Brain microvascular endothelial cell (primary cell): Measurements from ENCODE around the gene ZNF709.
"Not testable (repeated sequence)": the region's sequence is repeated elsewhere in the genome, so short reads cannot be mapped to it uniquely, and the experiment has no call there.

ENCODE experiments used
- DNase-seq: peaks from one replicate; pipeline ENCODE4 v3.0.0-alpha.2; 2020
- H3K27ac ChIP-seq: fragments of 250-450 bp; sonication (Bioruptor Pico); 2 replicates; pipeline ENCODE4 v1.5.1; 2020; ENCODE audit warnings: mild to moderate bottlenecking, moderate library complexity
- H3K27me3 ChIP-seq: fragments of 250-450 bp; sonication (Bioruptor Pico); replicated peaks from 2 replicates; pipeline ENCODE4 v1.5.1; 2020; ENCODE audit warnings: mild to moderate bottlenecking
- H3K36me3 ChIP-seq: fragments of 250-450 bp; sonication (Bioruptor Pico); replicated peaks from 2 replicates; pipeline ENCODE4 v1.5.1; 2020; ENCODE audit warnings: mild to moderate bottlenecking
- H3K4me3 ChIP-seq: 2 replicates; pipeline ENCODE4 v1.5.1; 2011; ENCODE audit warnings: low read depth, mild to moderate bottlenecking, control low read depth, low read length, moderate library complexity
- in situ Hi-C: cut with HindIII; loops from 2 replicates; pipeline ENCODE4 v1.10.0; 2017; ENCODE audit warnings: low sequenced_read_pairs, low pct_ligation_motif_present
- TF ChIP-seq, protein P1 (sequence below): IDR thresholded peaks from 2 replicates; pipeline ENCODE4 v1.5.1; 2011; ENCODE audit warnings: low read depth, mild to moderate bottlenecking, moderate library complexity, low read length, control low read depth, inconsistent platforms; ENCODE audit errors: missing control alignments

Gene ZNF709

DNA sequence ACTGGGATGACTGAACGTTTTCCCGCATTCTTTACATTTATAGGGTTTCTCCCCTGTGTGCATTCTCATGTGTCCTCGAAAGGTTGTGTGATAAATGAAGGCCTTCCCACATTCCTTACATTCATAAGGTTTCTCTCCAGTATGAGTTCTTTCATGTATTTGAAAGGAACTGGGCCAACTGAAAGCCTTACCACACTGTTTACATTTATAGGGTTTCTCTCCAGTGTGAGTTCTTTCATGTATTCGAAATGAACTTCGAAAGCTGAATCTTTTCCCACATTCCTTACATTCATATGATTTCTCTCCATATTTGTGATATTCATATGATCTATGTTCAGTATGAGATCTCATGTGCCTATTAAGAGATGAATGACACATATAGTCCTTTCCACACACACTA lies 19.4 kb downstream of the ZNF709 start:
- TF ChIP-seq, protein P1, sequence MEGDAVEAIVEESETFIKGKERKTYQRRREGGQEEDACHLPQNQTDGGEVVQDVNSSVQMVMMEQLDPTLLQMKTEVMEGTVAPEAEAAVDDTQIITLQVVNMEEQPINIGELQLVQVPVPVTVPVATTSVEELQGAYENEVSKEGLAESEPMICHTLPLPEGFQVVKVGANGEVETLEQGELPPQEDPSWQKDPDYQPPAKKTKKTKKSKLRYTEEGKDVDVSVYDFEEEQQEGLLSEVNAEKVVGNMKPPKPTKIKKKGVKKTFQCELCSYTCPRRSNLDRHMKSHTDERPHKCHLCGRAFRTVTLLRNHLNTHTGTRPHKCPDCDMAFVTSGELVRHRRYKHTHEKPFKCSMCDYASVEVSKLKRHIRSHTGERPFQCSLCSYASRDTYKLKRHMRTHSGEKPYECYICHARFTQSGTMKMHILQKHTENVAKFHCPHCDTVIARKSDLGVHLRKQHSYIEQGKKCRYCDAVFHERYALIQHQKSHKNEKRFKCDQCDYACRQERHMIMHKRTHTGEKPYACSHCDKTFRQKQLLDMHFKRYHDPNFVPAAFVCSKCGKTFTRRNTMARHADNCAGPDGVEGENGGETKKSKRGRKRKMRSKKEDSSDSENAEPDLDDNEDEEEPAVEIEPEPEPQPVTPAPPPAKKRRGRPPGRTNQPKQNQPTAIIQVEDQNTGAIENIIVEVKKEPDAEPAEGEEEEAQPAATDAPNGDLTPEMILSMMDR: no peak
- peaks cover 2% of the 10 kb centered on the region for H3K36me3 ChIP-seq
- in situ Hi-C loops: no loop called here

DNA sequence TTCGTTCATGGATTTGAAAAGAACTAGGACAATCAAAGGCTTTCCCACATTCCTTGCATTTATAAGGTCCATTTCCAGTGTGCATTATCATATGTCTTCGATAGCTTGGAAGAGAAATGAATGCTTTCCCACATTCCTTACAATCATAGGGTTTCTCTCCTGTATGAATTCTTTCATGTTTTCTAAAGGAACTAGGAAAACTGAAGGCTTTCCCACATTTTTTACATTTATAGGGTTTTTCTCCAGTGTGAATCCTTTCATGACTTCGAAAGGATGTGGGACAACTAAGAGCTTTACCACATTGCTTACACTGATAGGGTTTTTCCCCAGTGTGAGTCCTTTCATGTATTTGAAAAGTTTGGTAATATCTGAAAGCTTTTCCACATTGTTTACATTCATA lies 19.8 kb downstream of the ZNF709 start:
- Histone ChIP-seq H3K36me3 (peaks cover 2% of the 10 kb centered on the region), H3K4me3 (no peak overlapping the region), H3K27ac (no peak overlapping the region), H3K27me3 (no peaks in the 10 kb centered on the region)
- no peak for DNase-seq
- TF ChIP-seq, protein P1: no peak
- in situ Hi-C loops: no loop called here

More for the DNA sequence above, 19.4 kb downstream of the ZNF709 start:
- DNase-seq: no peak
- no peaks in the 10 kb centered on the region for H3K27me3 ChIP-seq
- no peak overlapping the region for H3K4me3 ChIP-seq
- no peak overlapping the region for H3K27ac ChIP-seq

DNA sequence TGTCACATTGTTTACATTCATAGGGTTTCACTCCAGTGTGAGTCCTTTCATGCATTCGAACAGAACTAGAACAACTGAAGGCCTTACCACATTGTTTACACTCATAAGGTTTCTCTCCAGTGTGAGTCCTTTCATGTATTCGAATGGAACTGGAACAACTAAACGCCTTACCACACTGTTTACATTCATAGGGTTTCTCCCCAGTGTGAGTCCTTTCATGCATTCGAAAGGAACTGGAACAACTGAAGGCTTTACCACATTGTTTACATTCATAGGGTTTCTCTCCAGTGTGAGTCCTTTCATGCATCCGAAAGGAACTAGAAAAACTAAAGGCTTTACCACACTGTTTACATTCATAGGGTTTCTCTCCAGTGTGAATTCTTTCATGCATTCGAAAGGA lies 20.5 kb downstream of the ZNF709 start:
- DNase-seq, H3K4me3 ChIP-seq, H3K27ac ChIP-seq, in situ Hi-C loops, H3K27me3 ChIP-seq, H3K36me3 ChIP-seq: not testable (repeated sequence)

DNA sequence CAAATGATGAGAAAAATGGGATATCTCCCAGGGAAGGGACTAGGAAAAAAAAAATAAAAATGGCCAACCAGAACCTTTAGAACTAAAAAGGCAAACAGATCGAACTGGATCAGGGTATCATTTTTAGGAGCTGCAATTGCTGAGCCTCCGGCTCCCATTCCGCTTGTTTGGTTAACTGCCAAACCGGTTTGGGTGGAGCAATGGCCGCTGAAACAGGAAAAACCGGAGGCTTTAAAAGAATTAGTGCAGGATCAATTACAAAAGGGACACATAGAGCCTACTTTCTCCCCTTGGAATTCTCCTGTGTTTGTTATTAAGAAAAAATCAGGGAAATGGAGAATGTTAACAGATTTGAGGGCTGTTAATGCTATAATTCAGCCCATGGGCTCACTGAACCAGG lies 31.1 kb downstream of the ZNF709 start:
- Histone ChIP-seq H3K27me3 (no peaks in the 10 kb centered on the region), H3K27ac (no peak overlapping the region), H3K36me3 (no peaks in the 10 kb centered on the region), H3K4me3 (no peak overlapping the region)
- DNase-seq: no peak
- in situ Hi-C loops: no loop called here
- TF ChIP-seq, protein P1: no peak

GRCh38 chr19:12450844-12451243 lies 33.8 kb downstream of the ZNF709 start:
- Histone ChIP-seq H3K27me3 (no peaks in the 10 kb centered on the region), H3K36me3 (no peaks in the 10 kb centered on the region), H3K4me3 (no peak overlapping the region), H3K27ac (no peak overlapping the region)
- TF ChIP-seq, protein P1: no peak
- in situ Hi-C loops: no loop called here
- DNase-seq: no peak

GRCh38 chr19:12448808-12449207 lies 35.8 kb downstream of the ZNF709 start:
- Histone ChIP-seq H3K27ac (no peak overlapping the region), H3K36me3 (no peaks in the 10 kb centered on the region), H3K27me3 (no peaks in the 10 kb centered on the region), H3K4me3 (no peak overlapping the region)
- TF ChIP-seq, protein P1: no peak
- DNase-seq: no peak
- in situ Hi-C loops: no loop called here
